K562 (cell line): ENCODE results near the gene CDKN2AIP. TPM values are rescaled to one million over a fixed set of nuclear protein-coding genes. Genes with fewer than 3 reads are reported as not detected.

ENCODE experiments used
- ATAC-seq: fragments of 200-7000 bp; cut with Tn5 transposase; 3 replicates; pipeline ENCODE4 v1.9.1; 2020; ENCODE audit warnings: moderate library complexity
- BruUV-seq: library from RNA; stranded (reverse); fragments of 400-500 nt; replicated peaks from 2 replicates; lab custom pipeline; 2021; lab: Mats Ljungman, UMichigan
- CTCF ChIA-PET: fragments of 300-600 bp; formaldehyde crosslinking; extraction: SDS; loops from one replicate; lab custom pipeline; 2021; ENCODE audit warnings: low intra/inter-chr PET ratio; lab: Yijun Ruan, JAX
- POLR2A ChIA-PET: fragments of 300-600, 350-650 bp; sonication (Branson Sonifier 250); formaldehyde crosslinking; extraction: SDS; loops from one replicate; lab custom pipeline; 2021; ENCODE audit warnings: antibody characterized with exemption, inconsistent platforms; lab: Yijun Ruan, JAX
- DNase-seq, 4 experiments: peaks; one replicate each; pipeline versions ENCODE4 v3.0.0 to v3.0.0-alpha.2; 2011 to 2018; ENCODE audit warnings: low spot score in 3 of 4, mixed read lengths in 3 of 4; ENCODE audit errors: extremely low read depth in 1 of 4
- FAIRE-seq: peaks from 2 replicates; lab custom pipeline; 2011; peaks lifted over from hg19 to GRCh38; lab: Jason Lieb, UNC
- H2AFZ ChIP-seq: 2 replicates; pipeline ENCODE4 v1.6.0; 2011; ENCODE audit warnings: low read depth, low read length, control low read depth, inconsistent platforms
- H3K27ac ChIP-seq: fragments of 200-600 bp; 3 replicates; pipeline ENCODE4 v1.8.0; 2011; ENCODE audit warnings: low read depth, mild to moderate bottlenecking, control low read depth, inconsistent platforms, low read length, moderate library complexity, mixed read lengths; ENCODE audit errors: extremely low read depth
- H3K27me3 ChIP-seq, 2 experiments: fragments of 300-600 bp in 1 of 2; 2 replicates in 1 of 2; 3 replicates in 1 of 2; pipeline versions ENCODE4 v1.6.0 to v1.8.0; 2011; ENCODE audit warnings: inconsistent platforms in 2 of 2, low read length in 2 of 2, mild to moderate bottlenecking in 1 of 2, mixed read lengths in 1 of 2, moderate library complexity in 1 of 2; ENCODE audit not compliant: control insufficient read depth in 2 of 2, insufficient read depth in 2 of 2
- H3K36me3 ChIP-seq: fragments of 300-600 bp; 3 replicates; pipeline ENCODE4 v1.8.0; 2011; ENCODE audit warnings: mild to moderate bottlenecking, low read length, inconsistent platforms; ENCODE audit not compliant: control insufficient read depth, insufficient read depth
- H3K4me1 ChIP-seq, 2 experiments: fragments of 200-600 bp in 1 of 2; replicated peaks in 1 of 2; 2 replicates in 1 of 2; 3 replicates in 1 of 2; pipeline versions ENCODE4 v1.5.1 to v1.8.0; 2011; ENCODE audit warnings: inconsistent platforms in 2 of 2, low read length in 2 of 2, mild to moderate bottlenecking in 1 of 2, mixed read lengths in 1 of 2, moderate library complexity in 1 of 2; ENCODE audit not compliant: control insufficient read depth in 2 of 2, insufficient read depth in 2 of 2
- H3K4me2 ChIP-seq: 2 replicates; pipeline ENCODE4 v1.6.1; 2011; ENCODE audit warnings: low read length, control low read depth, inconsistent platforms, mixed read lengths; ENCODE audit not compliant: insufficient read depth
- H3K4me3 ChIP-seq: fragments of 200-600 bp; sonication (generic), shearing (Covaris generic); 2 replicates; pipeline ENCODE4 v1.5.1; 2016; ENCODE audit warnings: control low read depth, inconsistent platforms
- H3K79me2 ChIP-seq: fragments of 200-600 bp; 3 replicates; pipeline ENCODE4 v1.8.0; 2011; ENCODE audit warnings: low read length, inconsistent platforms; ENCODE audit not compliant: control insufficient read depth, insufficient read depth
- H3K9ac ChIP-seq, 2 experiments: 2 replicates each; pipeline versions ENCODE4 v1.6.0 to v1.6.1; 2011; ENCODE audit warnings: low read depth in 2 of 2, low read length in 2 of 2, control low read depth in 1 of 2, inconsistent platforms in 1 of 2, mild to moderate bottlenecking in 1 of 2, mixed read lengths in 1 of 2; ENCODE audit not compliant: insufficient read depth in 1 of 2
- H3K9me1 ChIP-seq: one replicate; pipeline ENCODE4 v1.6.0; 2011; ENCODE audit warnings: inconsistent platforms, mild to moderate bottlenecking, low read length, moderate library complexity; ENCODE audit not compliant: control insufficient read depth, insufficient read depth
- H3K9me3 ChIP-seq: replicated peaks from 2 replicates; pipeline ENCODE4 v1.5.1; 2011; ENCODE audit warnings: low read depth, low read length, inconsistent platforms; ENCODE audit not compliant: control insufficient read depth, insufficient read depth
- H4K20me1 ChIP-seq: replicated peaks from 2 replicates; pipeline ENCODE4 v1.6.1; 2011; ENCODE audit warnings: low read length, inconsistent platforms, mixed read lengths; ENCODE audit not compliant: control insufficient read depth, insufficient read depth
- CCAR2 ChIP-seq: fragments of 200-400 bp; formaldehyde crosslinking; IDR thresholded peaks from 2 replicates; pipeline ENCODE4 v1.6.1; 2017; ENCODE audit warnings: mild to moderate bottlenecking, low read depth, low read length
- KAT2B ChIP-seq: IDR thresholded peaks from one replicate; pipeline ENCODE4 v1.6.1; 2012; ENCODE audit warnings: low read depth, mild to moderate bottlenecking, control low read depth, inconsistent platforms, low read length, moderate library complexity
- KDM4B ChIP-seq, 2 experiments: fragments of 450-650 bp in 1 of 2; sonication (generic) in 1 of 2; IDR thresholded peaks; 2 replicates each; pipeline ENCODE4 v1.6.1; 2016 to 2017; ENCODE audit warnings: borderline replicate concordance in 2 of 2, antibody characterized with exemption in 1 of 2, low read depth in 1 of 2, mild to moderate bottlenecking in 1 of 2
- MAFG ChIP-seq: fragments of 450-650 bp; conservative IDR thresholded peaks from 2 replicates; pipeline ENCODE4 v1.6.1; 2016; ENCODE audit warnings: missing genetic modification characterization, missing compliant biosample characterization
- MNT ChIP-seq, 2 experiments: fragments of 450-650 bp; conservative IDR thresholded peaks; 2 replicates each; pipeline ENCODE4 v1.6.1; 2017; ENCODE audit warnings: mild to moderate bottlenecking in 2 of 2, moderate library complexity in 2 of 2
- NCOA4 ChIP-seq: fragments of 450-650 bp; IDR thresholded peaks from 2 replicates; pipeline ENCODE4 v1.6.1; 2018; ENCODE audit warnings: mild to moderate bottlenecking; ENCODE audit not compliant: partially characterized antibody
- NFRKB ChIP-seq: fragments of 450-650 bp; IDR thresholded peaks from 2 replicates; pipeline ENCODE4 v1.6.1; 2016; ENCODE audit warnings: low read depth
- PHF20 ChIP-seq: fragments of 450-650 bp; IDR thresholded peaks from 2 replicates; pipeline ENCODE4 v1.6.1; 2018; ENCODE audit not compliant: partially characterized antibody
- RUNX1 ChIP-seq: sonication (generic); IDR thresholded peaks from 2 replicates; pipeline ENCODE4 v1.6.1; 2016; ENCODE audit warnings: antibody characterized with exemption, low read depth
- SMAD3 ChIP-seq: fragments of 450-650 bp; formaldehyde crosslinking; conservative IDR thresholded peaks from 2 replicates; pipeline ENCODE4 v1.4.0; 2020; ENCODE audit warnings: mild to moderate bottlenecking
- WGBS: fragments of 100-300 bp; shearing (Covaris generic); methylation state at CpG from one replicate; pipeline ENCODE4 v1.1.6; 2016; ENCODE audit warnings: low coverage, mixed read lengths; ENCODE audit not compliant: insufficient coverage; ENCODE audit errors: missing lambda C conversion rate; 5-methylcytosine and 5-hydroxymethylcytosine counted together
- in situ Hi-C: fragments of 300-500 bp; cut with MboI; formaldehyde crosslinking; loops from 4 replicates; pipeline ENCODE4 v1.15.0; 2018; ENCODE audit warnings: inconsistent platforms, mixed read lengths
- intact Hi-C: fragments of 100-400 bp; cut with micrococcal nuclease; formaldehyde crosslinking; loops from 2 replicates; pipeline ENCODE4 v1.14.2; 2022
- polyA plus RNA-seq, 8 experiments: library from polyadenylated mRNA; depleted of rRNA in 4 of 8; stranded (reverse) in 5 of 8; unstranded in 3 of 8; fragments of >200 nt; fragmentation: Nextera tagmentation in 2 of 8; fragmentation: Illumina TruSeq in 1 of 8; extraction: Ambion mirVana in 2 of 8; extraction: Trizol in 1 of 8; gene quantifications; 2 replicates each; pipeline versions ENCODE4 v1.2.1 to v1.2.3, GENCODE V29; 2011 to 2014; ENCODE audit warnings: inconsistent platforms in 1 of 8, missing spikeins in 1 of 8
- total RNA-seq, 7 experiments: library from RNA; depleted of rRNA in 6 of 7; stranded (reverse); fragments of >200 nt in 6 of 7; fragmentation: Illumina TruSeq in 2 of 7; extraction: Trizol in 2 of 7; gene quantifications; 2 replicates each; pipeline versions ENCODE4 v1.2.1 to v1.2.3, GENCODE V29; 2011 to 2021; ENCODE audit warnings: low replicate concordance in 1 of 7

The CDKN2AIP gene
- total and polyA plus RNA-seq, 9 of the 15 experiments (the other 6 are each of a cell fraction or from before 2014, with no cell fraction given), result 5.9 to 22.0 (median 19.7) TPM

GRCh38 chr4:183469285-183469684 lies 24.8 kb downstream of the CDKN2AIP start (continued):
- TF ChIP-seq MAFG (no peak), CCAR2 (no peak)

GRCh38 chr4:183469936-183470335 lies 25.5 kb downstream of the CDKN2AIP start:
- DNase-seq (no peak), FAIRE-seq (no peak), ATAC-seq (no peak)
- no peak overlapping the region for H3K27ac ChIP-seq
- no peaks in the 10 kb centered on the region for H3K9me1 ChIP-seq
- H3K4me2 ChIP-seq, result no peak overlapping the region
- no peaks in the 10 kb centered on the region for H3K27me3 ChIP-seq
- no peaks in the 10 kb centered on the region for H3K36me3 ChIP-seq
- no peaks in the 10 kb centered on the region for H3K4me1 ChIP-seq
- no peaks in the 10 kb centered on the region for H3K9me3 ChIP-seq
- in situ Hi-C loops, result loop anchor here (10.0 to 25.0 kb wide), 2 partner anchors 135 to 692 kb away; no protein-coding TSS in a partner anchor
- no peaks in the 10 kb centered on the region for H4K20me1 ChIP-seq
- H3K4me3 ChIP-seq, result no peak overlapping the region
- no peak for TF ChIP-seq KDM4B (IDR thresholded peaks at IDR 0.05; ENCODE audit: borderline replicate concordance in 2 of 2, low read depth in 1 of 2)
- no peak for TF ChIP-seq MNT (conservative IDR thresholded peaks at IDR 0.05)
- TF ChIP-seq RUNX1, result no peak
- no peak for TF ChIP-seq SMAD3
- TF ChIP-seq NCOA4, result no peak
- TF ChIP-seq NFRKB, result no peak
- no peak for TF ChIP-seq PHF20
- TF ChIP-seq KAT2B, result no peak
- H3K79me2 ChIP-seq, result no peaks in the 10 kb centered on the region
- WGBS, result 28% methylated on average over 2 of the region's 2 CpGs
- no peak overlapping the region for H2AFZ ChIP-seq
- no peak overlapping the region for H3K9ac ChIP-seq
- intact Hi-C loops, result loop anchor here (10.0 kb wide), 2 partner anchors 375 to 635 kb away; no protein-coding TSS in a partner anchor
- CTCF ChIA-PET, result no interaction called here
- no TSS peak for BruUV-seq
- POLR2A ChIA-PET, result no interaction called here
